HG03135 (cell line): ENCODE data around the gene BACE2.

Experiments
- ATAC-seq: cut with Tn5 transposase; IDR thresholded peaks from one replicate; pipeline ENCODE4 v1.9.1; 2021; ENCODE audit warnings: mild to moderate bottlenecking, moderate library complexity; ENCODE audit not compliant: unreplicated experiment

The BACE2 gene

DNA sequence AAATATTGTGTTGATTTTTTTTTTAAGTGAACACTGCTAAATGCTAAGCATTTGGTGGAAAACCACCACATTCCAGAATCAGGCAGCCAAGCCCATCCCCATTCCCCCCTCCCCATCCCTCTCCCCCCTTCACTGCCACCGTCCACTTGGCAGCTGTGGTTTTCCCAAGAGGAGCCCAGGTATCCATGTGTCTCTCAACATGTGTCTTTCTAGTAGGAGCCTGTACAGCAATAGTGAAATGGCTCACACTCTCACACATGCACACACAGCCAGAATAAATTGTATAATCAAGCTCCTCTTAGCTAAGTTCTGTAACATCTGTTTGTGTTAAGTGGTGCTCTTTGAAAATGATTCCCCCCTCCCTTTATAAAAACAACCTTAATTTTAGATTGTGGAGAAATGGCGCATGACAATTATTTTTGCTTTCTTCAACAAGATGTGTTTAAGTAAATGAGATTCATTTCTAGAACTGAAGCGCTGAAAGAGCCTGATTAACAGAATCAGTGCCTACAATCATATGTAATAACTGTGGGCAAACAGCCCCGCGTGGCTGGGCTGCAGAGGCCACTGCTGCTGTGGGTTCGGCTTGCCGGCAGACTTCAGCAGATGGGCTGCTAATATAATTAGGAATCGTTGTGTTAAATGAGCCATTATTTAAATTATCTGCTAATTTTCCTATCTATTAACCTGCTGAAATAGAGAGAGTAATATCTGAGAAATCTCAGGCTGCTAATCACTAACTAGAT lies 43.3 kb downstream of the BACE2 start:
- ATAC-seq = no peak

DNA sequence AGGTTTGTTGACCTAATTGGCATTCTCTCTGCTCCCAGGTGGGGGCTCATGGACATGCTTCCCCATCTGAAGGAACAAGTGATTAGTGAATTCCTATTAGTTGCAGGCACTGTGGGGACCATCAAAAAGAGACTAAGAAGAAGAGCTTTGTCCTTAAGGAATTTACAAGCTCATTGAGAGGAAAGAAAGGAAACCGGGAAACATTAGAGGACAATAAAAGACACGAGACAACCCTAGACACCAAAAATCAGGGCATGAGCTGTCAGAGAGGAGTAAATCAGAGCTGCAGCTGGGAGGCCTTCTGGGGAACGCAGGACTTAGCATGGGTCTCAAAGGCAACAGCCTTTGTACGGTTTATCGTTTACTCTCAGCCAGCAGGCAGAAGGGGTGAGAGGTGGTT lies 45.1 kb downstream of the BACE2 start:
- no peak for ATAC-seq

DNA sequence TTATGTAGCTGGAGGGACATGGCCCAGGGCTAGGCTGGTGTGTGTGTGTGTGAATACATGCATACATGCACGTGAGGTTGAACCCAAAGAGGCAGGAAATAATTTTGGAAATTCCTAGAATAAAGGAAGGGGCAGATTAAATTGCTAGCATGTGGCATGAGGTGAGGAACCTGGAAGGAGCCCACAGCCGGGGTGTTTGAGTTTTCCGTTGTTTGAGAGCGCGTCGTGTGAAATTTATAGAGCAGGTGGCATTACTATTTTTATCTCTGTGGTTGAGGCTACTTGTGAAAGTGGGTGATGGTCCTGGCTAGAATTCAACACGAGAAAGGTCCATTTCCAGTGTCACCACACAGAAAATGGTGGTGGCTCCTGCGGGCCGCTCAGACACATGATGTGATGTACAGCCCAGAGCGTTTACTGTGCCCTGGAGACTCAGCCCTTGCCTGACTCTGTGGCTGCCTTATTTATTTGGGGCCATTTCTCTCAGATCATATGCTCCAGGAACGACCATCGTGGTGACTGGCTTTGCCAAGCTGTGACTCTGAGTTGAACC lies 48.0 kb downstream of the BACE2 start:
- no peak for ATAC-seq

DNA sequence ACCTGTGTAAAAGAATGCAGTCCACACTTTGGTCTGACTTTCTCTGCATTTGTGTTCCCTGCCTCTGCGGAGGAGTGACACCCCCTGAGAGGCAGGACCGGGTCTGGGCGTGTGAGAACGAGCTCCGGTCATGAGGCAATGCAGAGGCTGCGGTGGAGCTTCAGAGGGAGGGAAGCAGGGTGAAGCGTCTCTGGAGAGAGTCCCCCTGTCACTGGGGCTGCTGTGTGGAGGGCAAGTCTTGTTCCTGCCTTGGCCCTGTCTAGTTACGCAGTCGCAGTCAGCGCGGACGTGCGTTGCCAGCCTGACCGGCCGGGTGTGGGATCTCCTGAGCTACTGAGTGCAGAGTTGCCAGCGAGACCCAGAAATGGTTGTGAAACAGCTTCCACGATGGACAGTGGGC lies 48.5 kb downstream of the BACE2 start:
- ATAC-seq = no peak

DNA sequence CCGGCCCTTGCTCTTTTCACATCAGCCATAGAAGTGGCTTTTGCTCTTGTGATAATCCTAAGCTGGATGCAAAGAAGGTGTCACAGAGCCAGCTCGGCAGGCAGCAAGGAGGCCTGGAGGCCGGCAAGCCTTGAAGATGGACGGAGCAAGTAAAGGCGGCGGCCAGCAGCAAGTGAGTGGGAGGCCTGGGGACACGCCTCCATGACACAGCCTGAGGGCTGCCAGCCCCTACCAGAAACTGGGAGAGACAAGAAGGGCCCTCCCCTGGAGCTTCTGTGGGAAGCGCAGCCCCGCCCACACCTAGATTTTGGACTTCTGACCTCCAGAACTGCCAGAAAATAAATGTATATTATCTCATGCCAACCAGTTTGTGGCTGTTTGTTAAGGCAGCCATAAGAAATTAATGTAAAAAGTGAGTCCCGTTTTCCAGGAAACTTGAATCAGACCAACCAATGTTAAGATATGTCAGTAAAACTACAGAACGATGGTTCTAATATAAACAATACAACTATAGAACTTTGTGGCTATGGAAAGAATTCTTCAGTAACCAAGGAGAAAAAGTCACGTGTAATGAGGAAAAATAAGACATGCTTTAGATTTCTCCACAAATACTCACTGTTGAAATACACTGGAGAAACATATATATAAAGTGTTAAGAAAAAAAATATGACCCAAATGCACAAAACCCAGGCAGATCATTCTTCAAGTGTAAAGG lies 49.9 kb downstream of the BACE2 start:
- no peak for ATAC-seq

DNA sequence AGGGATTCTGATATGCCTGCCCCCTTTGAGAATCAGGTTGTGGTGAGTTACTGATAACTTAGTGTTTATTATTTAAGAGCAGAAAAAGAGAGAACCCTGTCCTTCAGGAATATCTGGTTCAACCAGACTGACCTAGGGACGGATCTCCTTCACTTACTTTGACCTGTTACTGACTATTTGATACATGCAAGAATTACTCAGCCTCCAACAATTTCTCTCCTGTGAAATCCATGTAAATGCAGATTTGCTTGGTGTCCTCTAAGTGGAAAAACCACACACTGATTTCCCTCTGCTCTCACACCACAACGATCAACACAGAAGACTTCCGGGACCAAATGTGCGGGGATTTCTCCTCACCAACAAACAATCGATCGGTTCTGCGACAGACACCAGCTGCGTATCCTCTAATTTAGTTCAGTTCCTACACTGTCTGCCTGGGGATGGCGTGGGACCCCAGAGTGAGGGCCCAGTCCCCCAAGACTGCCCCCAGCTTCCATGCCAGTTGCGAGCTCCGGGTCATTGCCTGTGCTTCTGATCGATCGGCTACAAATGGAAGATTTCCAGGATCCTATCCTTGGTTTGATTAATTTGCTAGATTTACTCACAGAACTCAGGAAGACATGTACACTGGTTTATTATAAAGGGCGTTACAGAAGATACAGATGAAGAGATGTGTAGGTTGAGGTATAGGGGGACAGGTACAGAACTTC lies 51.7 kb downstream of the BACE2 start:
- ATAC-seq = no peak

DNA sequence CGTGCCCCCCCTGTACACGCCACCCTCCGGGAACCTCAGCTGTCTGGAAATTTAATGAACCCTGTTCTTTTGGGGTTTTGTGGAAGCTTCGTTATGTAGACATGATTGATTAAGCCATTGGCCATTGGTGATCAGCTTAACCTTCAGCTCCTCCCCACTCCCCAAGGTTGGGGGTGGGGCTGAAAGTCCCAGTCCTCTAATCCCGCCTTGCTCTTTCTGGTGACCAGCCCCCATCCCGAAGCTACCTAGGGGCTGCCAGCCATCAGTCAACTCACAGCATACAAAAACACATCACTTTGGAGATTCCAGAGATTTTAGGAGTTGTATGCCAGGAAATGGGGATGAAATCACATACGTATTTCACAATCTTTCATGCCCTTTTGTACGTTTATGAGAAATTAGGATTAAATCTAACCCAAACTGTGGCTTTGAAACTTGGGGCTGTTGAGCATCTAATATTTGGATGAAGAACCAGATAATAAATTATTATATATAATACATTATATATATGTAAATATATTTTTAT lies 52.3 kb downstream of the BACE2 start:
- no peak for ATAC-seq

DNA sequence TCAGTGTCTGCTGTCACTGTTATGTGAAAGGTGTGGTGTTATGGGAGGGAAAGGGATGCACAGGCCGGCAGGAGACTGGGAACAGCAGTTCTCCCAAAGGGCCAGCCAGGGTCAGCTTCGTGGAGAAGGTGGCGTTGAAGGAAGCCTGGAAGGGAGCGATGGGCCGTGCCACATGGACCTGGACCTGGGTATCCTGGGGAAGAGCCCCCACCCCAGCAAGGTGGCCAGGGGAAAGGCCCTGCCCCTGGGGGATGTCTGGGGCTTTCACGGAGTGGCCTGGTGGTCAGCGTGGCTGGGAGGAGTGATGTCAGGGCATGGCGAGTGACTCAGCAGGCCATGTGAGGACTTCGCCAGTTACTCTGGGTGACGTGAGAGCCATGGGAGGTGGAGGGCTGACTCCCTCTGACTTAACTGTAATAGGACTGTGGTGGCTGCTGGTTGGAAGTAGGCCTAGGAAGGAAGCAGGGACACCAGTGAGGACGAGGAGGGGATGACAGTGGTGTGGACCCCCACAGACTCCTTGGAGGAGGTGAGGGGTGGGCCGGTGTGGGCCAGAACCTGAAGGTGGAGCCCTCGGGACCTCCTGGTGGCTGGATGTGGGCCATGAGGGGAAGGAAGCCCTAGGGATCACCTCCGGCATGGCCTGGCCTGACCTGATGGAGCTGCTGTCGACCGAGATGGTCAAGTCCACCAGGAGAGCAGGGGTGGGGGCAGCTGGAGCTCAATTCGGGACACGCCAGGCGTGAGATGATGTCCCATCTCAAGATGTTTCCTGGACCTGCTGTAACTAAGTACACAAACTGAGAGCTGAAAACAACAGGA lies 54.5 kb downstream of the BACE2 start:
- ATAC-seq = no peak

DNA sequence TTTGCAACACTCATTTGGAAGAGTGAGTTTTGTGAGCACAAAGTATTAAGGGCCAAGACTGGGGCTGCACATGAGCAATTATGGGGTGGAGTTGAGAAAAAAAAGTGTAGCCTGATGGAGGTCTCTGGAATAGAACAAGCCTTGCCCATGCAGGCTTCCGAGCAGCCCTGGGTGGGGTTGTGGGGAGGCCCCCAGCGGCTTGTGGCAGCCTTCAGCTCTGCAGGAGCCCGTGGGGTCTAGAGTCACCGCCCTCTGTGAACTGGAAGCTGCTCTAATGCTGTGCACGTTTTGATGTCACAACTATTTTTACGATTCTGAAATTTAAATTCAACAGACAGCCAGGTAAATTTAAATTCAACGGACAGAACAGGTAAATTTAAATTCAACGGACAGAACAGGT lies 58.9 kb downstream of the BACE2 start:
- ATAC-seq = no peak

DNA sequence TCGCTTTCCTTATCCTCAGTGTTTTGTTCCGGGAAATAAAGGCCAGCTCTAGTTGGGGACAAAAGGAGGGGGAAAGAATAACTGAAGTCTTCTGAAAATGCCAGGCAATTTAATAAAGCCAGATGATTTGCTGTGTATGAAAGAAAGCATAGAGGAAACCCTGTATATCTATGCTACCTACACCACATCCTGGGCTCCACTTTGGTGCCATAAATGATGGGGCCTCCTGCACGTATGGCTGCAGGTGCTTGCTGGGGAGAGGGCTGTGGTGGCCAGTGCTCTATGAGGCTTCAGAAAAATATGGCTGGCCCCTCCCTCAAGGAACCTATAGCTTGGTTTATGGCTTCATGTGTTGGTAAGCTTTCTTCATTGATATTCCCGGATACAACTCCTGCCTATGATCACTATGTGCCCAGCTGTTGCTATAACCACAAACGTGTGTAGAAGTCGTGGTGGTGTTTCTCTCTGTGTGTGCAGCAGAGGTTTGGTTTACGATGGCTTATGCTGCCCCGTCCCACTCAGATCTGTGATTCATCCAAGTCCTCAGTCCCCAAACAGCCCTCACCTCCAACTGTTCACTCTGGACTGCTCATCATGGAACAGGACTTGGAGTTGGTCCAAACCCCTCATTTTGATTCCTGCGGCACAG lies 59.5 kb downstream of the BACE2 start:
- no peak for ATAC-seq

DNA sequence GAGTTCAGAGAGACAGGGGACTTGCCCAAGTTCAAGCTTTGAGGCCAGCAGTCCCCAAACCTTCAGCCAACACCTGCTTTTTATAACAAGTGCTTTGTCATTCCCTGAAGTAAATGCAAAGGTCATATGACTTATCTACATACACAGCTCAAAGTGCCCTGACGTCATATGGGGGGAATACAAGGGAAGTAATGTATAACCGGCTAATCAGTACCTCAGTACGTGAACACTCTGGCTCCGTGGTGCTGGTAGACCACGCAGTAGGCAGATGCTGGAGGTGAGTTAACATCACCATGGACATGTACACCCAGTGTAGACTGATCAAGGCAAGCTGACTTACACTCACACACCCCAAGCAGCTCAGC lies 60.0 kb downstream of the BACE2 start:
- ATAC-seq = no peak

DNA sequence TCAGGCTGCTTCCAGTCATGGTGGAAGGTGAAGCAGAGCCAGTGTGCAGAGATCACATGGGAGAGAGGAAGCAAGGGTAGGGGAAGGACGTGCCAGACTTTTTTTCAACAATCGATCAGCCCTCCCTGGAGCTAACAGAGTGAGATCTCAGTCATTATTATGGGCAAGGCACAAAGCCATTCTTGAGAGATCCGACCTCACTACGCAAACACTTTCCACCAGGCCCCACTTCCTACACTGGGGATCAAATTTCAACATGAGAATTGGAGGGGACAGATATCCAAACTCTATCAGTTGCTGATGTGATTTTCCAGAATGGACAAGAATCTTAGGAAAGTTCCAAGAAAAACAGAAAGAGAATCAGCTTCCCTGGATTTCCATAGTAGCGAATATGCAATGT lies 60.5 kb downstream of the BACE2 start:
- ATAC-seq = no peak

DNA sequence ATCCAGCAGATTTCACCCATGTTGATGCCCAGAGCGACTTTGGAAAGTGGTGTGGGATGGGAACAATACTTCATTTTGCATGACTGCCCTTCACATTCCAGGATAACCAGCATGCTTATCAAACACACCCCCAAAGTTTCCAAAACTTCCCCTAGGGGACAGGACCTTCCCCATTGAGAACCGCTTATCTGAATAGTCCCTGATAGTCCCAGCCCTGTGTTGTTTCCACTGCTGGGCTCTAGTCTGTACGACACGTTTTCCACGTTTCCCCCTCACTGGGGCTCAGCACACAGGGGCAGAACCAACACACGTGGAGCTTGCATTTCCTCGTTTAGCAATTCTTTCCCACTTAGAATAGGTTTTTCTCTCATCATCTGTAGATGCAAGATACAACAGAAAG lies 61.0 kb downstream of the BACE2 start:
- no peak for ATAC-seq

DNA sequence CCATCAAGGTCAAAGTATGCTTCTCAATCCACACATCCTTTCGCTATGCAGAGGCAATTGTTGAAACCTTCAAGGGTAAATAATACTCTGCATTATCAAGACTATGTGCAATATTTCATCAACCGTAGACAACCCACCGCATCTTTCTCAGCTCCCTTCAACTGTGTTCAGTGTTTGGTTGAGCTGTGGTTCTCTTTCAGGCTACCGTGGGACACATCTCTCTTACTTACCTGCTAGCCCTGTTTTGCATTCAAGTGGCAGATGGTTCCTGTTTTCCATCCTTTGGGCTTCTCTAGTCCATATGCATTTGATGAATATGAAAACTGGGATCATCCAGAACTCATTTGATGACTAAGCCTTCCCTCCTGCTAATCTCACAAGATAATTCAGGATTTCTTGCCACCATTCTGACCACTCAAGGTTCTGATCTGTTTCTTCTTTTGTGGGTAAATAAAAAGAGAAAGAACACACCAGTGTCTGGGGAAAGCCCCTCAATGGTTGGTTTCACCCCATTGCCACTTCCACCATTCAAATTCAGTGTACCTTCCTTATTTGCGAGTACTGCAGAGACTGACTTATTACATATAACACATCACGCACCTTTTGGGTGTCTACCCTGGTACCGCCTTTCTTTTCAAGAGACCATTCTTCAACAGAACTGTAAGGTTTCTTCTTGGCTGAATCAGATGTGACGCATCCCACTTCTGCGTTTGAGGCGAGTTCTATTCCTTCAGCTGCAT lies 61.7 kb downstream of the BACE2 start:
- ATAC-seq = no peak

DNA sequence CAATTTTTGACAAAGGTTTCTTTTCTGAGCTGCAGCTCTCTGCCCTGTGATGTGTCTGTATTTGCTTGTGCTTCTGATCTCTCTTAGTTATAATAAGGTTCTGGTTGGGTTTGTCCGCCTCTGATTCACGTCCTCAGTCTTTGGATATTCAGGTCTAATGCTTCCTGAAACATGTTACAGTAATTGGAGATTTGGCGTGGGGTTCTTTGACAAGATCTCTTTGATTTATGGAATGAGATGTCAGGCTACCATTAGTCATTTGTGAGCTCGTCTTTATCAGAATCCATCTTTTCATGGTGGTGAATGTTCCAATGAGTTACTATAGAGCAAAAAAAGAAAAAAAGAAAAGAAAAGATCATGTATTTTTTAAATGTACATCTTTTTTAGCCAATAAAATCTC lies 62.5 kb downstream of the BACE2 start:
- ATAC-seq = no peak

DNA sequence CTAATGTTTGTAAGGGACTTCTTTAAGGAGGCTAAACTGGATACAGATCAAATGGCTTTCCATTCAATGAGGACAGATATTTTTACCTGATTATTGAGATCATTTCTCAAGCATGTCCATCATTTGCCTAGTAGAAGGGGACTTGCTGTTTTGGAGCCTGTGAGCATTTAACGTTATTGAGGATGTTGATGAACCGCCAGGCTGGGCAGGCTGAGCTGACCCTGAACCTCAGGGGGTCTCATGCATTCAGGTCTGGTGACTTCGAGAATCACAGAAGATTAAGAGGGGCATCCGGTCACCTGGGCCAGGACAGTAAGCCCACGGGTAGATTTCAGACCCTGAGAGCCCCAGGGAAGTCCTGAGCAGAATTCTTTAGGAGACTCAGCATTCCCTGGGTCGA lies 63.1 kb downstream of the BACE2 start:
- ATAC-seq = no peak

DNA sequence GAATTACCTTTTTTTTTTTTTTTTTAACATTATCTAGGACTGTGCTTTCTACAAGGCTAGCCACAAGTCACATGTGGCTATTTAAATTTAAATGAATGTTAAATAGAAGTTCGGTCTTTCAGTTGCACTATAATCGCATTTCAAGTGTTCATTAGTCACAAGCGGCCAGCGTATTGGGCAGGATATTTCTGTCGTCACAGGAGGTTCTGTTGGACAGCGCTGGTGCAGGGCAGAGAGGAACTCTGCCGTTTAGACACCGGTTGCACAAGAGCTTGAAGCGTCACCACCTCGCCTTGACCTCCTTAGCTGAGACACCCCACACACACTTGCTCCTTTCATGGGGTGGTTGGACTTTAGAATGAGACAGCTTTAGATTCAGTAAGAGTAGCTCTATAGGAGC lies 64.1 kb downstream of the BACE2 start:
- no peak for ATAC-seq

DNA sequence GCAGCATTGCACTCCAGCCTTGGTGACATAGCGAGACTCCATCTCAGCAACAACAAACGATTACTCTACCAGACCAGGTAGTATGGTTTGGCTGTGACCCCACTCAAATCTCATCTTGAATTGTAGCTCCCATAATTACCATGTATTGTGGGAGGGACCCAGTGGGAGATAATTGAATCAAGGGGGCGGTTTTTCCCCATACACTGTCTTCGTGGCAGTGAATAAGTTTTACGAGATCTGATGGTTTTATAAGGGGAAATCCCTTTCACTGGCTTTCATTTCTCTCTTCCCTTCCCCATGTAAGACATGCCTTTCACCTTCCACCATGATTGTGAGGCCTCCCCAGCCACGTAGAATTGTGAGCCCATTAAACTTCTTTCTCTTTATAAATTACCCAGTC lies 66.0 kb downstream of the BACE2 start:
- ATAC-seq = no peak

DNA sequence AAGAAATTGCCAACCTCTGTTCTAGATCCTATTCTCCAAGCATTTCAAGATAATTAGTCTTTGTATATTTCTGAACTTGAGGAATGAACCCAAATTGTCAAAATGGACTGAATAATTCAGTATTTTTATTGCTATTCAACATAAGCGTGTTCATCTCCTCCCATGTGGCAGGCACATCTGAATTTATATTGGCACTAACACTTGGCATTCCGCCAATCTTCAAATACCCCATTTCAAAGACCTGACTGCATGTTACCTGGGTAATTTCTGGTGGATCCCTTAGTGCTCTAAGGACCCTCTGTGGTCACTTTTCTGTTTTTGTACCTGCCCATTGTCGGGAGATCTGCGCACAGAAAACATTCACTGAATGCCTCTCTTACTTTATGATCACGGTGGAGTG lies 66.6 kb downstream of the BACE2 start:
- no peak for ATAC-seq

DNA sequence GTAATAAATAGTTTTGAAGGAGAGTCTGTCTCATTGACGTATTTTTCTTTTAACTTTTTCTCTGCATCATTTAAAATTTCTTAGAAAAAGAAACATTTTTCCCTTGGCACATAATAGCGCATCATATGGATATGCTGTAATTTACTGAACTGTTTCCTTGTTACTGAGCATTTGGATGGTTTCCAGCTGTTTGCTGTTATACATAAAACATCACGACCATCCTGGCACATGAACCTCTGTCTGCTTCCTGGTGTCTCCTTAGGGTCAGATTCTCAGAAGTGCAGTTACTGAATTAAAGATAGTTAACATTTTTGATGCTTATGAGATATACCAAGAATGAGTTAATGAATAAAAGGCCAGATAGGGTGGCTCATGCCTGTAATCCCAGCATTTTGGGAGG lies 67.2 kb downstream of the BACE2 start:
- no peak for ATAC-seq
